ENCODE results near the gene DPEP3. TPM values are rescaled to one million over a fixed set of nuclear protein-coding genes. Genes with fewer than 3 reads are reported as not detected.

The DPEP3 gene
- total and polyA plus RNA-seq, 2 donors from 2014 or later: 0.19 TPM; not detected in 1

- DNase-seq (no peak), FAIRE-seq (no peak)
- Histone ChIP-seq H3K36me3 (ENCODE audit: control insufficient read depth in 2 of 3, insufficient read depth in 3 of 3, low read length in 3 of 3) (peaks cover 0 to 11% (median 2%) of the 10 kb centered on the region in 3 donors), H3K27ac (ENCODE audit: low read depth in 2 of 2, low read length in 2 of 2) (no peak overlapping the region), H3K27me3 (ENCODE audit: control insufficient read depth, insufficient read depth, low read length) (no peaks in the 10 kb centered on the region), H3K9me3 (ENCODE audit: control insufficient read depth in 2 of 3, insufficient read depth in 1 of 3, low read length in 3 of 3) (no peaks in the 10 kb centered on the region), H3K4me3 (ENCODE audit: low read length in 3 of 3) (no peak overlapping the region), H3K9ac (ENCODE audit: low read length in 3 of 3) (no peak overlapping the region), H3K4me1 (ENCODE audit: control insufficient read depth in 2 of 3, insufficient read depth in 2 of 3, low read depth in 1 of 3, low read length in 3 of 3) (peaks cover 0 to 13% (median 5%) of the 10 kb centered on the region in 3 donors)
- intact Hi-C loops (cut with DNase I): no loop called here
- TF ChIP-seq CTCF (IDR thresholded peaks at IDR 0.05; ENCODE audit: borderline replicate concordance, extremely low read depth, insufficient read depth): no peak
Observed at GRCh38 chr16:67930191-67930590, 50.1 kb downstream of the DPEP3 start.

GRCh38 chr16:67928561-67929364 lies 51.5 kb downstream of the DPEP3 start:
- H3K9ac ChIP-seq (ENCODE audit: low read length in 3 of 3): no peak overlapping the region
- H3K27ac ChIP-seq (ENCODE audit: low read depth in 2 of 2, low read length in 2 of 2): no peak overlapping the region
- intact Hi-C loops (cut with DNase I): loop anchor here (10.0 kb wide), 2 partner anchors 114 to 254 kb away; no protein-coding TSS in a partner anchor

GRCh38 chr16:67928147-67928546 lies 52.2 kb downstream of the DPEP3 start:
- H3K36me3 ChIP-seq (ENCODE audit: control insufficient read depth in 2 of 3, insufficient read depth in 3 of 3, low read length in 3 of 3): peaks cover 0 to 11% (median 2%) of the 10 kb centered on the region in 3 donors
- no peak for FAIRE-seq
- no peak overlapping the region for H3K9ac ChIP-seq (ENCODE audit: low read length in 3 of 3)
- H3K4me1 ChIP-seq (ENCODE audit: control insufficient read depth in 2 of 3, insufficient read depth in 2 of 3, low read depth in 1 of 3, low read length in 3 of 3): peaks cover 0 to 6% (median 0%) of the 10 kb centered on the region in 3 donors
- H3K9me3 ChIP-seq (ENCODE audit: control insufficient read depth in 2 of 3, insufficient read depth in 1 of 3, low read length in 3 of 3): no peaks in the 10 kb centered on the region
- H3K27me3 ChIP-seq (ENCODE audit: control insufficient read depth, insufficient read depth, low read length): no peaks in the 10 kb centered on the region
- TF ChIP-seq CTCF (IDR thresholded peaks at IDR 0.05; ENCODE audit: borderline replicate concordance, extremely low read depth, insufficient read depth): no peak
- intact Hi-C loops (cut with DNase I): loop anchor here (10.0 kb wide), 2 partner anchors 113 to 253 kb away; no protein-coding TSS in a partner anchor
- H3K4me3 ChIP-seq (ENCODE audit: low read length in 3 of 3): no peak overlapping the region
- no peak for DNase-seq
- no peak overlapping the region for H3K27ac ChIP-seq (ENCODE audit: low read depth in 2 of 2, low read length in 2 of 2)

More at GRCh38 chr16:67928561-67929364, 51.5 kb downstream of the DPEP3 start:
- Histone ChIP-seq H3K4me1 (ENCODE audit: control insufficient read depth in 2 of 3, insufficient read depth in 2 of 3, low read depth in 1 of 3, low read length in 3 of 3) (peaks cover 0 to 6% (median 0%) of the 10 kb centered on the region in 3 donors), H3K27me3 (ENCODE audit: control insufficient read depth, insufficient read depth, low read length) (no peaks in the 10 kb centered on the region), H3K9me3 (ENCODE audit: control insufficient read depth in 2 of 3, insufficient read depth in 1 of 3, low read length in 3 of 3) (no peaks in the 10 kb centered on the region), H3K36me3 (ENCODE audit: control insufficient read depth in 2 of 3, insufficient read depth in 3 of 3, low read length in 3 of 3) (peaks cover 0 to 11% (median 0%) of the 10 kb centered on the region in 3 donors), H3K4me3 (ENCODE audit: low read length in 3 of 3) (no peak overlapping the region)
- no peak for FAIRE-seq
- TF ChIP-seq CTCF (IDR thresholded peaks at IDR 0.05; ENCODE audit: borderline replicate concordance, extremely low read depth, insufficient read depth): peak; percentile 85
- peak; percentile 67 to 89 (median 77) for DNase-seq

Data from kidney (tissue), 14 donors.